SK-N-SH (cell line): ENCODE results near the gene MIDN. TPM values are rescaled to one million over a fixed set of nuclear protein-coding genes. Genes with fewer than 3 reads are reported as not detected.

Experiments
- CTCF ChIA-PET: fragments of 300-600, 350-600 bp; formaldehyde crosslinking; extraction: SDS; loops from one replicate; lab custom pipeline; 2021; lab: Yijun Ruan, JAX
- POLR2A ChIA-PET: fragments of 350-600 bp; sonication (Branson Sonifier 250); formaldehyde crosslinking; extraction: SDS; loops from one replicate; lab custom pipeline; 2020; ENCODE audit warnings: antibody characterized with exemption, inconsistent platforms; lab: Yijun Ruan, JAX
- DNase-seq: peaks from one replicate; pipeline ENCODE4 v3.0.0; 2012
- H2AFZ ChIP-seq: fragments of 200-600 bp; sonication (generic); 2 replicates; pipeline ENCODE4 v1.8.1; 2016; ENCODE audit warnings: antibody characterized with exemption, mild to moderate bottlenecking, low read depth
- H3F3A ChIP-seq: fragments of 200-600 bp; sonication (generic); replicated peaks from 2 replicates; pipeline ENCODE3; 2016; ENCODE audit warnings: antibody characterized with exemption, mild to moderate bottlenecking; ENCODE audit not compliant: insufficient read depth
- H3K27ac ChIP-seq, 2 experiments: fragments of 200-500 bp in 1 of 2; fragments of 200-600 bp in 1 of 2; sonication (Bioruptor generic) in 1 of 2; sonication (generic), shearing (Covaris generic) in 1 of 2; 2 replicates each; pipeline versions ENCODE4 v1.5.1 to v1.6.1; 2014 to 2016; ENCODE audit warnings: low read depth in 2 of 2, inconsistent platforms in 1 of 2, low read length in 1 of 2, mild to moderate bottlenecking in 1 of 2, mixed read lengths in 1 of 2
- H3K27me3 ChIP-seq: fragments of 200-600 bp; sonication (generic), shearing (Covaris generic); 2 replicates; pipeline ENCODE4 v1.6.1; 2016; ENCODE audit warnings: mixed run types; ENCODE audit not compliant: insufficient read depth
- H3K36me3 ChIP-seq, 2 experiments: fragments of 200-500 bp in 1 of 2; fragments of 200-600 bp in 1 of 2; sonication (Bioruptor generic) in 1 of 2; sonication (generic) in 1 of 2; replicated peaks in 1 of 2; 2 replicates each; pipeline versions ENCODE3 to v1.5.1; 2014 to 2016; ENCODE audit warnings: low read length in 1 of 2, mild to moderate bottlenecking in 1 of 2; ENCODE audit not compliant: insufficient read depth in 2 of 2, control insufficient read depth in 1 of 2
- H3K4me1 ChIP-seq, 2 experiments: fragments of 200-500 bp in 1 of 2; fragments of 200-600 bp in 1 of 2; sonication (Bioruptor generic) in 1 of 2; sonication (generic), shearing (Covaris generic) in 1 of 2; 2 replicates each; pipeline versions ENCODE4 v1.5.1 to v1.6.1; 2014 to 2016; ENCODE audit warnings: low read depth in 1 of 2, low read length in 1 of 2, mixed run types in 1 of 2; ENCODE audit not compliant: insufficient read depth in 2 of 2, control insufficient read depth in 1 of 2
- H3K4me2 ChIP-seq: fragments of 200-600 bp; sonication (generic), shearing (Covaris generic); 2 replicates; pipeline ENCODE4 v1.6.1; 2017; ENCODE audit warnings: mixed run types
- H3K4me3 ChIP-seq, 2 experiments: fragments of 200-500 bp in 1 of 2; fragments of 200-600 bp in 1 of 2; sonication (Bioruptor generic) in 1 of 2; sonication (generic), shearing (Covaris generic) in 1 of 2; 2 replicates each; pipeline versions ENCODE4 v1.5.1 to v1.8.1; 2014 to 2016; ENCODE audit warnings: low read depth in 2 of 2, inconsistent platforms in 1 of 2, low read length in 1 of 2, mild to moderate bottlenecking in 1 of 2, mixed read lengths in 1 of 2, moderate library complexity in 1 of 2
- H3K79me2 ChIP-seq: fragments of 200-600 bp; sonication (generic); 2 replicates; pipeline ENCODE4 v1.8.1; 2017; ENCODE audit warnings: mild to moderate bottlenecking; ENCODE audit not compliant: insufficient read depth
- H3K9ac ChIP-seq: fragments of 200-600 bp; sonication (generic); 2 replicates; pipeline ENCODE4 v1.6.1; 2017; ENCODE audit warnings: mixed run types
- H3K9me2 ChIP-seq: fragments of 200-600 bp; sonication (generic); 2 replicates; pipeline ENCODE4 v1.6.1; 2017; ENCODE audit warnings: mixed run types
- H3K9me3 ChIP-seq: fragments of 200-600 bp; sonication (generic); 2 replicates; pipeline ENCODE4 v1.6.1; 2017; ENCODE audit warnings: mixed run types, mild to moderate bottlenecking, moderate library complexity
- H4K20me1 ChIP-seq: fragments of 200-600 bp; sonication (generic); 2 replicates; pipeline ENCODE4 v1.6.1; 2017; ENCODE audit warnings: mild to moderate bottlenecking, mixed run types; ENCODE audit not compliant: insufficient read depth
- CHD2 ChIP-seq: fragments of 150-350 bp; IDR thresholded peaks from 2 replicates; pipeline ENCODE4 v1.6.1; 2018; ENCODE audit warnings: low read length; ENCODE audit not compliant: partially characterized antibody
- CTCF ChIP-seq: fragments of 200-600 bp; sonication (generic); IDR thresholded peaks from 2 replicates; pipeline ENCODE4 v1.6.1; 2017; ENCODE audit warnings: antibody characterized with exemption, mild to moderate bottlenecking, moderate library complexity
- ELF1 ChIP-seq: IDR thresholded peaks from 2 replicates; pipeline ENCODE4 v1.4.0; 2012
- EP300 ChIP-seq, 2 experiments: IDR thresholded peaks; 2 replicates each; pipeline versions ENCODE4 v1.4.0 to v1.6.1; 2012; ENCODE audit warnings: borderline replicate concordance in 1 of 2, low read depth in 1 of 2, low read length in 1 of 2
- EZH2phosphoT487 ChIP-seq: fragments of 200-600 bp; sonication (generic); IDR thresholded peaks from 2 replicates; pipeline ENCODE4 v1.6.1; 2017; ENCODE audit warnings: low read depth, mixed run types, mild to moderate bottlenecking, antibody characterized with exemption, moderate library complexity, borderline replicate concordance
- FOSL2 ChIP-seq: IDR thresholded peaks from 2 replicates; pipeline ENCODE4 v1.4.0; 2012; ENCODE audit warnings: low read depth, mild to moderate bottlenecking, moderate library complexity, borderline replicate concordance
- FOXJ3 ChIP-seq: sonication (generic); formaldehyde crosslinking; IDR thresholded peaks from 2 replicates; pipeline ENCODE4 v1.5.1; 2020; ENCODE audit warnings: mild to moderate bottlenecking, missing genetic modification reagents
- FOXM1 ChIP-seq: IDR thresholded peaks from 2 replicates; pipeline ENCODE4 v1.4.0; 2012; ENCODE audit warnings: low read depth, mild to moderate bottlenecking
- GABPA ChIP-seq: IDR thresholded peaks from 2 replicates; pipeline ENCODE4 v1.4.0; 2012; ENCODE audit warnings: low read depth, mild to moderate bottlenecking
- GATA2 ChIP-seq: sonication (generic); formaldehyde crosslinking; IDR thresholded peaks from 2 replicates; pipeline ENCODE4 v1.5.0; 2020; ENCODE audit warnings: mild to moderate bottlenecking, missing genetic modification reagents
- IRF3 ChIP-seq: fragments of 150-350 bp; IDR thresholded peaks from 2 replicates; pipeline ENCODE4 v1.6.1; 2016; ENCODE audit warnings: mild to moderate bottlenecking, low read depth, low read length
- JUND ChIP-seq: IDR thresholded peaks from 2 replicates; pipeline ENCODE4 v1.4.0; 2012
- MAX ChIP-seq: IDR thresholded peaks from 2 replicates; pipeline ENCODE4 v1.4.0; 2012; ENCODE audit warnings: low read depth
- MEF2A ChIP-seq: IDR thresholded peaks from 2 replicates; pipeline ENCODE4 v1.4.0; 2012; ENCODE audit warnings: low read depth, borderline replicate concordance
- MXI1 ChIP-seq: IDR thresholded peaks from 2 replicates; pipeline ENCODE4 v1.6.1; 2012; ENCODE audit warnings: mild to moderate bottlenecking, low read depth, low read length, improper control_type of control experiment
- NFIC ChIP-seq: IDR thresholded peaks from 2 replicates; pipeline ENCODE4 v1.4.0; 2012; ENCODE audit warnings: borderline replicate concordance
- NRF1 ChIP-seq: IDR thresholded peaks from 2 replicates; pipeline ENCODE4 v1.6.1; 2012; ENCODE audit warnings: low read depth, mild to moderate bottlenecking, low read length
- PBX3 ChIP-seq: IDR thresholded peaks from 2 replicates; pipeline ENCODE4; 2012
- POLR2AphosphoS5 ChIP-seq: IDR thresholded peaks from 2 replicates; pipeline ENCODE4 v1.6.1; 2012; ENCODE audit warnings: low read depth, low read length
- RAD21 ChIP-seq: IDR thresholded peaks from 2 replicates; pipeline ENCODE4 v1.6.1; 2012; ENCODE audit warnings: mild to moderate bottlenecking, low read length
- RCOR1 ChIP-seq: fragments of 150-350 bp; IDR thresholded peaks from 2 replicates; pipeline ENCODE4 v1.6.1; 2017; ENCODE audit warnings: antibody characterized with exemption, low read length
- RFX5 ChIP-seq: IDR thresholded peaks from 2 replicates; pipeline ENCODE4 v1.6.1; 2012; ENCODE audit warnings: mild to moderate bottlenecking, improper control_type of control experiment, low read length
- RXRA ChIP-seq: IDR thresholded peaks from 2 replicates; pipeline ENCODE4 v1.4.0; 2012; ENCODE audit warnings: low read depth, mild to moderate bottlenecking, borderline replicate concordance
- SMC3 ChIP-seq: IDR thresholded peaks from 2 replicates; pipeline ENCODE4 v1.6.1; 2012; ENCODE audit warnings: low read depth, low read length, improper control_type of control experiment
- TCF12 ChIP-seq: IDR thresholded peaks from 2 replicates; pipeline ENCODE4 v1.4.0; 2012
- USF1 ChIP-seq: IDR thresholded peaks from 2 replicates; pipeline ENCODE4 v1.4.0; 2012; ENCODE audit warnings: low read depth, borderline replicate concordance
- YY1 ChIP-seq: IDR thresholded peaks from 2 replicates; pipeline ENCODE4 v1.4.0; 2012; ENCODE audit warnings: low read depth, mild to moderate bottlenecking
- ZBTB33 ChIP-seq: IDR thresholded peaks from 2 replicates; pipeline ENCODE4 v1.4.0; 2012; ENCODE audit warnings: low read depth, borderline replicate concordance
- WGBS: methylation state at CpG from one replicate; pipeline ENCODE4 v1.1.6; 2017; ENCODE audit warnings: low lambda C conversion rate; 5-methylcytosine and 5-hydroxymethylcytosine counted together
- polyA plus RNA-seq, 3 experiments: library from polyadenylated mRNA; depleted of rRNA; stranded (reverse); fragments of >200 nt; gene quantifications; 2 replicates each; pipeline ENCODE4 v1.2.3, GENCODE V29; 2012

Gene MIDN
- polyA plus RNA-seq, 1 of the 3 experiments (the other 2 are of a cell fraction) = 13.9 TPM

GRCh38 chr19:1279782-1280341 is 31.5 kb downstream of the MIDN start:
- H3K4me1 ChIP-seq = peaks cover 4 to 11% of the 10 kb centered on the region in 2 experiments; a peak in 1 of 4 replicates
- peaks cover 18% of the 10 kb centered on the region for H3K79me2 ChIP-seq
- peaks cover 24% of the 10 kb centered on the region for H3F3A ChIP-seq
- no peaks in the 10 kb centered on the region for H3K9me2 ChIP-seq
- H3K9ac ChIP-seq = no peak overlapping the region
- H3K4me2 ChIP-seq = no peak overlapping the region
- 34% methylated on average over 9 of the region's 10 CpGs for WGBS
- H2AFZ ChIP-seq = no peak overlapping the region
- H4K20me1 ChIP-seq = peaks cover 6% of the 10 kb centered on the region
- TF ChIP-seq FOSL2 (no peak), TCF12 (no peak), ZBTB33 (no peak), RFX5 (no peak), MAX (no peak), CHD2 (no peak), PBX3 (0 out of 2 replicates have a peak, but pooled peaks have one; percentile 20), FOXJ3 (CRISPR knock-in tag) (no peak), JUND (no peak), MXI1 (peak; percentile 55; the same call in 1 of the 2 replicates), GABPA (no peak), NFIC (no peak), EZH2phosphoT487 (no peak), RCOR1 (0 out of 2 replicates have a peak, but pooled peaks have one; percentile 30), ELF1 (no peak), EP300 (IDR thresholded peaks at IDR 0.05; ENCODE audit: borderline replicate concordance in 1 of 2, low read depth in 1 of 2, low read length in 1 of 2) (no peak), IRF3 (no peak), SMC3 (peak; percentile 89), POLR2AphosphoS5 (peak; percentile 39; the same call in 1 of the 2 replicates), USF1 (no peak), RAD21 (peak; percentile 95), GATA2 (CRISPR knock-in tag) (no peak), FOXM1 (no peak), YY1 (no peak), RXRA (no peak), MEF2A (no peak), NRF1 (no peak), CTCF (peak; percentile 91)
- CTCF ChIA-PET = interaction anchor here (0.6 to 3.5 kb wide), 37 partner anchors 8 to 249 kb away, joined by 3 to 26 read pairs (median 4); partner anchors contain the start of genes ATP5F1D, CIRBP, NDUFS7 and REEP6
- H3K9me3 ChIP-seq = no peaks in the 10 kb centered on the region
- no peaks in the 10 kb centered on the region for H3K27me3 ChIP-seq
- DNase-seq = peak; percentile 91
- H3K4me3 ChIP-seq = no peak overlapping the region
- H3K36me3 ChIP-seq = peaks cover 7 to 19% of the 10 kb centered on the region in 2 experiments
- POLR2A ChIA-PET = interaction anchor here (0.7 to 1.2 kb wide), 3 partner anchors 10 to 103 kb away, joined by 3 to 7 read pairs (median 4); no protein-coding TSS in a partner anchor
- no peak overlapping the region; a peak in 1 of 4 replicates for H3K27ac ChIP-seq
